MCF 10A (cell line): ENCODE data around the gene MPC1. TPM values are rescaled to one million over a fixed set of nuclear protein-coding genes. Genes with fewer than 3 reads are reported as not detected.
A peak's percentile ranks its signal among the peaks of the same experiment; 100 is the strongest.

Experiments
- Bru-seq: library from RNA; stranded (reverse); fragments of 400-500 nt; gene quantifications from one replicate; lab custom pipeline; 2021; lab: Mats Ljungman, UMichigan
- BruChase-seq, 2 experiments: library from RNA; stranded (reverse); fragments of 400-500 nt; gene quantifications; one replicate each; lab custom pipeline; 2021; lab: Mats Ljungman, UMichigan
- BruUV-seq: library from RNA; stranded (reverse); fragments of 400-500 nt; replicated peaks from 2 replicates; lab custom pipeline; 2021; lab: Mats Ljungman, UMichigan
- CTCF ChIA-PET: fragments of 300-600 bp; sonication (Branson Sonifier 250); formaldehyde crosslinking; extraction: SDS; loops from one replicate; lab custom pipeline; 2021; ENCODE audit warnings: antibody characterized with exemption, inconsistent platforms; lab: Yijun Ruan, JAX
- POLR2A ChIA-PET: fragments of 300-600, 350-650 bp; sonication (Branson Sonifier 250); formaldehyde crosslinking; extraction: SDS; loops from one replicate; lab custom pipeline; 2020; ENCODE audit warnings: antibody characterized with exemption, inconsistent platforms; lab: Yijun Ruan, JAX
- DNase-seq: peaks from one replicate; pipeline ENCODE4 v3.0.0-alpha.2; 2018; ENCODE audit not compliant: unreplicated experiment
- H3K27ac Mint-ChIP-seq: one replicate; pipeline ENCODE4 v1.8.0; 2022; ENCODE audit warnings: mild to moderate bottlenecking, low read depth, mixed read lengths; ENCODE audit not compliant: unreplicated experiment
- H3K27me3 Mint-ChIP-seq: one replicate; pipeline ENCODE4 v1.8.0; 2022; ENCODE audit warnings: mixed read lengths; ENCODE audit not compliant: insufficient read depth, unreplicated experiment
- H3K36me3 Mint-ChIP-seq: one replicate; pipeline ENCODE4 v1.8.0; 2022; ENCODE audit warnings: mild to moderate bottlenecking, moderate library complexity, mixed read lengths; ENCODE audit not compliant: insufficient read depth, unreplicated experiment
- H3K4me1 Mint-ChIP-seq: one replicate; pipeline ENCODE4 v1.8.0; 2022; ENCODE audit warnings: mixed read lengths; ENCODE audit not compliant: insufficient read depth, unreplicated experiment
- H3K4me3 Mint-ChIP-seq: one replicate; pipeline ENCODE4 v1.8.0; 2022; ENCODE audit warnings: mild to moderate bottlenecking, moderate library complexity, mixed read lengths; ENCODE audit not compliant: unreplicated experiment
- H3K9me3 Mint-ChIP-seq: one replicate; pipeline ENCODE4 v1.8.0; 2022; ENCODE audit warnings: mixed read lengths; ENCODE audit not compliant: unreplicated experiment
- CTCF ChIP-seq: fragments of 200-600 bp; IDR thresholded peaks from one replicate; pipeline ENCODE4 v1.8.0; 2022; ENCODE audit warnings: antibody characterized with exemption, mild to moderate bottlenecking; ENCODE audit not compliant: unreplicated experiment
- intact Hi-C: fragments of 100-400 bp; cut with micrococcal nuclease; formaldehyde crosslinking; loops from 2 replicates; pipeline ENCODE4 v1.14.1; 2022
- long read RNA-seq: library from polyadenylated mRNA; stranded (forward); transcript quantifications from one replicate; pipeline ENCODE4 v2.0.0, GENCODE V29; 2022
- total RNA-seq: library from RNA; stranded (reverse); gene quantifications from 2 replicates; pipeline ENCODE4 v1.2.3, GENCODE V29; 2022

MPC1 gene
- total RNA-seq (31.8 and 33.1 TPM in 2 replicates), Bru-seq, nascent RNA (percentile 81 among the genes with signal in this experiment), BruChase-seq, experiment 1, labeled RNA remaining after a 6-hour chase (percentile 83 among the genes with signal in this experiment), BruChase-seq, experiment 2, labeled RNA remaining after a 2-hour chase (percentile 94 among the genes with signal in this experiment)
- long read RNA-seq, transcript MPC1-201 (4 exons, 976 nt): major isoform, 54 of 62 reads
- long read RNA-seq, partial matches to known transcripts: 1 of 62 reads
- long read RNA-seq, other reads (novel, unspliced or antisense): 7 of 62 reads

DNA sequence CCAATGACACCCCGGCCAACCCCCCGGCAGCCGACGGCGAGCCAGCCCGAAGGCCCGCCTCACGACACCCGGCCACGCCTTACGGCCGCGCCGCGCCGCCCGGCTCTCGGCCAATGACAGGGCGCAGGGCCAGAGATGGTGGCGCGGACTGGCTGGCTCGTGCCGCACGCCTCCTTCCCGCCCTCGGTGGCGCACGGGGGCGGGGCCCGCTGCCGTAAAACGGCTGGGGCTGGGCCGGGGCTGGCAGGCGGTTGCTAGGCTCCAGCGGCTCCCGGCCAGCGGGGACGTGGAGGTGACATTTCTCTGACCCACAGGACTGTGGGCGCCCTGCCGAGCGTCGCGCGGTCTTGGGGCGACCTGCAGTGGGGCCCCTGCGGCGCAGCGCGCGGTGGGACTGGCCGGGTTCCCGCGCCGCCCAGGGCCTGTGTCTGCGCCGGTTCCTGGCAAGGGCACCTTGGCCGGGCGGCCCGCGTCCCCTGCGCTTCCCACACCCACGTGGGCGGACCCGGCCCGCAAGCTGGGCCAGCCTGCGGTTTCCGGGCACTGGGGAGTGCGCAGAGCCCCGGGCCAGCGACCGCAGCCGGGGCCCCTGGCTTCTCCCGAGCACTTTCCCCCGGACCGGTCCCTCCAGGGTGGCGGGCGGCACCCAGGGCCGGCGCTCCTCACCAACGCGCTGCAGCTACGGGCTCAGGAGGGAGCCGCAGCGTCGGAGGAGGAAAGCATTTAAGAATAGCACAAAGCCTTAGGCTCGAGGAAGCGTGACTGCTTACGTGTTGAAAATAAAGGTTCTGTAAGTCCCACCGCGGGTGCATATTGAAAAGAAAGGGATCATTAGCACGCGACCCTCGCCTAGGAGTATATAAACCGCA is at the start of gene MPC1:
Gene MPC1 (minus strand): TSS at position 8 of the 869 bp plus-strand sequence. CDS start 64 bp downstream, outside the sequence.
- CTCF ChIA-PET: interaction anchor here (0.7 to 1.4 kb wide), 2 partner anchors 31 to 107 kb away, joined by 3 to 7 read pairs; no protein-coding TSS in a partner anchor

GRCh38 chr6:166430269-166430668 is 47.5 kb upstream of the MPC1 start:
- Mint-ChIP-seq H3K36me3 (peaks cover 58% of the 10 kb centered on the region), H3K27ac (no peak overlapping the region), H3K27me3 (no peaks in the 10 kb centered on the region), H3K9me3 (no peaks in the 10 kb centered on the region), H3K4me3 (no peak overlapping the region), H3K4me1 (no peaks in the 10 kb centered on the region)
- no TSS peak for BruUV-seq
- CTCF ChIA-PET: interaction anchor here (0.6 kb wide), 1 partner anchor 14 kb away, joined by 3 read pairs; no protein-coding TSS in a partner anchor
- no peak for TF ChIP-seq CTCF
- POLR2A ChIA-PET: no interaction called here
- intact Hi-C loops: no loop called here
- no peak for DNase-seq

More for the DNA sequence above, at the start of gene MPC1:
- intact Hi-C loops: loop anchor here (1.0 to 5.0 kb wide), 2 partner anchors 108 to 226 kb away; no protein-coding TSS in a partner anchor
- POLR2A ChIA-PET: interaction anchor here (0.7 to 1.9 kb wide), 10 partner anchors 9 to 244 kb away, joined by 3 to 14 read pairs (median 4); partner anchors contain the start of genes RPS6KA2 and SFT2D1
- Mint-ChIP-seq H3K27ac (peak within 1 kb of the TSS; percentile 88), H3K4me1 (no peaks in the 10 kb centered on the region), H3K36me3 (no peaks in the 10 kb centered on the region), H3K4me3 (peak within 1 kb of the TSS; percentile 85), H3K9me3 (no peaks in the 10 kb centered on the region), H3K27me3 (no peaks in the 10 kb centered on the region)
- DNase-seq: peak; percentile 96
- BruUV-seq: no TSS peak
- TF ChIP-seq CTCF: no peak

DNA sequence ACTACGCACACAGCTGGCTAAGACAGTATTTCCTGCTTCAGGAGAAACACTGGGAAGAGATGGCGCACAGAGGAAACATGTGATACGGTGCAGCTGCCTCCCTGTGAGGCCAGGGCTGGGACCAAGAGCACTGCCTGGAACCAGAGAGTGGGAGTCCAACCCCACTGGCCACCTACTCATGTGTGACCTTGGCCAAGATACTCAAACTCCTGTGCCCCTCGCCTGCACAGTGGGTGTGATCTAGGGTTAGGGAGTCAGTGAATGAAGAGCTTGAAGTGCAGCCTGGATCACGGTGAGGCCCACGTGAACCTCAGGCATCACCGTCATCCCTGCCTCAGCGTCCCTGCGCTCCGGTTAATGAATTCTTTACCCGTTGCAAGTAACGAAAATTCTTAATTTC is 41.7 kb upstream of the MPC1 start:
- H3K27ac Mint-ChIP-seq: no peak overlapping the region
- BruUV-seq: no TSS peak
- no peaks in the 10 kb centered on the region for H3K9me3 Mint-ChIP-seq
- ChIA-PET POLR2A (interaction anchor here (0.8 kb wide), 1 partner anchor 13 kb away, joined by 3 read pairs; no protein-coding TSS in a partner anchor), CTCF (no interaction called here)
- no peaks in the 10 kb centered on the region for H3K27me3 Mint-ChIP-seq
- no peak for TF ChIP-seq CTCF
- DNase-seq: no peak
- peaks cover 66% of the 10 kb centered on the region for H3K36me3 Mint-ChIP-seq
- H3K4me3 Mint-ChIP-seq: no peak overlapping the region
- no peaks in the 10 kb centered on the region for H3K4me1 Mint-ChIP-seq
- intact Hi-C loops: no loop called here

DNA sequence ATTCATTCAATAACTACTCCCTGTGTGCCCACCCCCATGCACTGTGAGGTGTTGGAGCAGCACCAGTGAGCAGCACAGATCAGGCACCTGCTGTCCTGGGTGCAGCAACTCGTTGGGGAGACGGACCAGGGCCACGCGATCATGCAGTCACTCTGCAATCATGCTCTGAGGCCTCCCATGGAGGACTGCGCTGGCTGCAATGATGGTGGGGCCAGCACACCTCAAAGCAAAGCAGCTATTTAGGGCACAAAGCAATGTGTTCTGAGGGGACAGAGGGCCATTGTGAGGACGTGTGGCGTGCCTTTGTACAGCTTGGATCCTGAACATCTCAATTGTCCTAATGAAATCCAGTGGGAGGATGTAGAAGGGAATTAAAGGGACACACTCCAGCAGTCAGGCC is 41.0 kb upstream of the MPC1 start:
- Mint-ChIP-seq H3K4me1 (no peaks in the 10 kb centered on the region), H3K9me3 (no peaks in the 10 kb centered on the region), H3K27ac (no peak overlapping the region), H3K36me3 (peaks cover 66% of the 10 kb centered on the region), H3K4me3 (no peak overlapping the region), H3K27me3 (no peaks in the 10 kb centered on the region)
- POLR2A ChIA-PET: no interaction called here
- TF ChIP-seq CTCF: no peak
- DNase-seq: no peak
- intact Hi-C loops: no loop called here
- BruUV-seq: no TSS peak
- CTCF ChIA-PET: no interaction called here
